Retinal pigment epithelial cell (primary cell): ENCODE measurements around the gene STARD7.

Experiments
- DNase-seq: peaks from one replicate; pipeline ENCODE4 v3.0.0-alpha.2; 2010; ENCODE audit warnings: low read depth
- H3K4me3 ChIP-seq: 2 replicates; pipeline ENCODE4 v1.5.1; 2011; ENCODE audit warnings: mild to moderate bottlenecking, low read length, control low read depth, moderate library complexity
- TF ChIP-seq, protein P1 (sequence below): conservative IDR thresholded peaks from 2 replicates; pipeline ENCODE4 v1.5.1; 2011; ENCODE audit warnings: low read depth, low read length, control low read depth, inconsistent platforms

The STARD7 gene

DNA sequence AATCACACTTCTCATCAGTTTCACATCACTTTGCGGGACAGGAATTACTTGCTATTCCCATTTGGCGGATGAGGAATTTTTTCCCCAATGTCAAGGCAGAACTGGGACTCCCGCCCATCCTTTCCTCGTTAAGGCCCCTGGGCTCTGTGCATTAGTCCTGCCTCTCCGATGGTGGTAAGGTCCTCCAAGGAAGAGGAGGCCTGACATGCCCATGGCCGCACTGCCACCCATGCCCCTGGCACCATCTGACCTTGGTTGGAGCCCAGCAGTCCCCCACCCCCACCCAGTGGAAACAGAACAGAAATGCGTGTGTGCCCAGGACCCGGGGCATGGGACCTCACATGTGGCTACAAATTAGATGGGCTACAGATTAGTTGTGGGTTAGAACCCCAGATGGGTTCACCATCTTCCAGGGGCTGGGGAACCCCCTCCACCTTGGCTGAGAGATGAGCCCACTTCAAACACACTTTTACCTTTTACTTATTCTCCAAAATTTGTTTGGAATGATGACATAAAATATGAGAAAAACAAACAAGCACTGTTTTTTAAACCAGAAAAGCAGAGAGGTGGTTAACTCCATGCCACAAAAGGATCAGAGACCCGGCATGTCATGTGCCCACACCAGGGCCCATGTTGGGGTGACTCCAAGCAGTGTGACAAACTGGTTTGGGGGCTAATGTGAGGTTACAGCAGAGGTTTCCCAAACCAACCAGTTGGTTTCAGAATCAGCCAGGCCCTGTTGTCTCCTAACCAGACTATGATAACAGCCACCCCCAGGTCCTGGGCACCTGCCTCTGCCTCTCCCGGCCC, 52.4 kb downstream of the STARD7 start:
- no peak overlapping the region for H3K4me3 ChIP-seq
- no peak for DNase-seq
- TF ChIP-seq, protein P1, sequence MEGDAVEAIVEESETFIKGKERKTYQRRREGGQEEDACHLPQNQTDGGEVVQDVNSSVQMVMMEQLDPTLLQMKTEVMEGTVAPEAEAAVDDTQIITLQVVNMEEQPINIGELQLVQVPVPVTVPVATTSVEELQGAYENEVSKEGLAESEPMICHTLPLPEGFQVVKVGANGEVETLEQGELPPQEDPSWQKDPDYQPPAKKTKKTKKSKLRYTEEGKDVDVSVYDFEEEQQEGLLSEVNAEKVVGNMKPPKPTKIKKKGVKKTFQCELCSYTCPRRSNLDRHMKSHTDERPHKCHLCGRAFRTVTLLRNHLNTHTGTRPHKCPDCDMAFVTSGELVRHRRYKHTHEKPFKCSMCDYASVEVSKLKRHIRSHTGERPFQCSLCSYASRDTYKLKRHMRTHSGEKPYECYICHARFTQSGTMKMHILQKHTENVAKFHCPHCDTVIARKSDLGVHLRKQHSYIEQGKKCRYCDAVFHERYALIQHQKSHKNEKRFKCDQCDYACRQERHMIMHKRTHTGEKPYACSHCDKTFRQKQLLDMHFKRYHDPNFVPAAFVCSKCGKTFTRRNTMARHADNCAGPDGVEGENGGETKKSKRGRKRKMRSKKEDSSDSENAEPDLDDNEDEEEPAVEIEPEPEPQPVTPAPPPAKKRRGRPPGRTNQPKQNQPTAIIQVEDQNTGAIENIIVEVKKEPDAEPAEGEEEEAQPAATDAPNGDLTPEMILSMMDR, result no peak

DNA sequence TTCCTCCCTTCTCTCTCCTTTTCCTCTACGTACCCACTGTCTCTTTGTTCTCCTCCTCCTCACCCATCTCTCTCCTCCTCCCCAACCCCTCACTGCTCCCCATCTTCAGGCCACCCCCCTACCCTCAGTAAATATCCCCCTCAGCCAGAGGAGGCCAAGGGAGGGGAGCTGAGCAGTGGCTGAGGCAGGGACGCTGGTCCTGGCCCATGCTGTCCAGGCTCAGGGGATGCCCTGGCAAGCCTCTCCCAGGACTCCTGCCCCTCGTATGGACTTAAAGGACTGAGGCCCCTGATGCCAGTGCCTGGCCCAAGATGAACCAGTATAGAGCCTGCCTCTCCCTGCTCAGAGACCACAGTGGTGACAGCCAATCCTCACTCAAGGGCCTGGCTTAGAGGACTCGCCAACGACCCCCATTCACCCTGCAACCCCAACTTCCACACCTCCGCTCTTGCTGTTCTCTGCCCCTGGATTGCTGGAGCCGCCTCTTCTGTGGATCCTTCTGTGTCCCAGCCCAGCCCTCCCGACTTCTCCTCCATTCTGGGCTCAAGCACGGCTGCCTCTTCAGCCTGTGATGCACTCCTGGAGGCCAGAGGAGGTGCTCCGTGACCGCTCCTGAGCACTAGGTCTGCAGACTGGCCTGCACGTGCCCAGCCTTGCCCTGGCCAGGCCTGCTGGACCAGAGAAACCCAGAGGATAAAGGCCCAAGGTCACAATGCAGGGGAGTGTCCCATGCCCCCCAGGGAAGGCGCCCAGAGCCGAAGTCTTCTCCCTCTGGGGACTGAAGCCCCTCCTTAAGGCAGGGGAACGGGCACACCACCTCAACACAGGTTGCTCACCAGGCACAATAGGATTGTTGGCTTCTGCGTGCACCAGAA, 53.9 kb downstream of the STARD7 start:
- no peak for DNase-seq
- no peak overlapping the region for H3K4me3 ChIP-seq
- TF ChIP-seq, protein P1, result no peak

DNA sequence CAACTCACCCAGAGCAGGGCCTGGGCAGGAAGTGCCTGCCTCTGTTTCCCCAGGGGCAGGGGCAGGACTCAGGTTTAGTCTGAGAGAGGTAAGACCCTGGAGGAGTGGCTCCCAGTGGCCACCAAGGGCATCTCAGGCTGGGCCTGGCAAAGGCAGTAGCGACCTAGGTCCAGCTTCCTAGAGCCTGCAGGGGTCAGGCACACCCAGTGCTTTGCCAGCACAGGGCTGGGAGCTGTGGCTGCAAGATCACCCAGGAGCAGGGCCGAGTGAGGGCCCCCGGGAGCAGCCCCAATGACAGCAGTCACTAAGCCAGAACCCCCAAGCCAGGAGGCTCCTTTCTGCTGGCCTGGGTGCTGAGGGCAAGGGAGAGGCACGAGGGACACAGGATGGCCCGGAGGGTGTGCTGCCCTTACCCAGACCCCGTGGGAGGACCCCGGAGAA, 54.6 kb downstream of the STARD7 start:
- TF ChIP-seq, protein P1, result peak; percentile 4
- H3K4me3 ChIP-seq, result no peak overlapping the region
- no peak for DNase-seq

DNA sequence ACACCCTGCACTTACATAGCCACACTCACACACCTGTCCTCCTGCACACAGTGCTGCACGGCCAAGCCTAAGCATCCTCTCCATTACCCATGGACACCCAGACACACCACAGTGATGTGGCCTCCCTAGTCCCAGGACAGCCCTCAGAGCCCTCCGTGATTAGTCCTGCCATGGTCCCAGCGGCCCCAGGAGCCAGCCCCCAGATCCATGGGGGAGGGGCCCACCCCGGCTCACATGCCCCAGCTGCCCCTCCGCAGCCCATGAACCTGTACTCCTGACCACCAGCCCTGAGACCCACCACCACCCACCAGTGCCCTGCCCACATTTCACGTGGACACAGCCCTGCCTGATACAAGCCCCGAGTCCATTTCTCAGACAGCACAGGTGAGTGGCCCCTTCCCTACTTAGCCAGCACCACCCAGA, 55.3 kb downstream of the STARD7 start:
- TF ChIP-seq, protein P1, result no peak
- no peak for DNase-seq
- no peak overlapping the region for H3K4me3 ChIP-seq

DNA sequence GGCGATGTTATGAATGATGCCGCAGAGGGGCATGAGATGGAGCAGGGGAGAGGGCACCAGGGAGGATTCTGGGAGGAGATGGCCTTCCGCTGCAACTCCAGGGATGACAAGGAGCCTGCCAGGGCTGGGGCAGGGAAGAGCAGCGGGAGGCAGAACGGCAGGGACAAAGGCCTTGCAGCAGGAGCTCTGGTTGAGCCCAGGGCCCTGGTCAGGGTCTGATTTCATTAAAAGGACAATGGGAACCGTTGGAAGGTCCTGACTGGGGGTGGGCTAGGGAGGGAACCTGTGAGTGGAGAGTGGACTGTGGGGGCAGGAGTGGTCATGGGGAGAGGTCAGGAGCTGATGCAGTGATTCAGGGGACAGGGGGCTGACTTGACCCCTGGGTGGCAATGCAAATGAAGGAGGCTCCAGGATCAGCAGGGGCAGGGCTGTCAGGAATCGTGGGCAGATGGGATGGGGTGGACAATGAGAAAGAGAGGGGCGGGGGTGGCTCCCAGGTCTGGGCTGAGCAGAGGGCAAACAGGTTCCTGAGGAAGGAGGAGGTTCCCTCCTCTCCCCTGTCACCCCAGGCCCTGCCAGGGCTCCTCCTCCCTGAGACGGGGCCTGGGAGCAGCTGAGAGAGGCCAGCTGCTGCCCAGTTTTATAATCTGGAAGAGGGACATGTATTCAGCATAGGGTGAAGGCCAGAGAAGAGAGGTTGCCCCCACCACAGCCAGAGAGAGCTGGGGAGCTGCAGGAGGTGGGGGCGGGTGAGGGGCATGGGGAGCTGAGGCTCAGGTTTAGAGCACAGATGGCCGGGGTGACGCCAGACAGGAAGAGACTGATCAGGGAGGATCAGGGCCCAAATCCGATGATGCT, 56.1 kb downstream of the STARD7 start:
- TF ChIP-seq, protein P1, result no peak
- DNase-seq, result no peak
- H3K4me3 ChIP-seq, result no peak overlapping the region

DNA sequence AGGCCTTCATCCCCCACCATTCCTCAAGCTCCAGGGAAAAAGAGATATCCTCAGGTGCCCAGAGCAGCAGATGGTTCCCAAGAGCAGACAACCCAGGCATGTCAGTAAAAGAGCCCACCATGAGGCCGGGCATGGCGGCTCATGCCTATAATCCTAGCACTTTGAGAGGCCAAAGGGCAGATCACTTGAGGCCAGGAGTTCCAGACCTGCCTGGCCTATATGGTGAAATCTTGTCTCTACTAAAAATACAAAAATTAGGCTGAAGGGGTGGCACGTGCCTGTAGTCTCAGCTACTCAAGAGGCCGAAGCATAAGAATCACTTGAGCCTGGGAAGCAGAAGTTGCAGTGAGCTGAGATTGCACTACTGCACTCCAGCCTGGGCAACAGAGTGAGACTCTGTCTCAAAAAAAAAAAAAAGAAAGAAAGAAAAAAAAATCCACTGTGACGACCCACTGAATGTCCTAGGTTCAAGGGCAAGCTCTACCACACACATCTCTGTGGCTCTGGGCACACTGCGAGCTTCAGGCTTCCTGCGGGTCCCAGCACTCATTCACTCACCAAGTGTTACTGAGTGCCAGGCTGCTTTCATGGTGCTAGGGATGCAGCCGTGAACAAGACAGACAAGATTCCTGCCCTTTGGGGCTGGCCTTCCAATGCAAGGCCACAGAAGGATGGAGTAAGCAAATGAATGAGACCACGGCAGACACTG, 56.9 kb downstream of the STARD7 start:
- DNase-seq, result no peak
- TF ChIP-seq, protein P1, result no peak
- H3K4me3 ChIP-seq, result no peak overlapping the region
